ENCODE results near the gene TAGLN.
"Not testable (repeated sequence)": the region's sequence is repeated elsewhere in the genome, so short reads cannot be mapped to it uniquely, and the experiment has no call there.

Gene TAGLN

GRCh38 chr11:117195258-117195657 is 3.9 kb upstream of the TAGLN start:
- in situ Hi-C loops (cut with MboI; ENCODE audit: low sequenced_read_pairs) = no loop called here

- in situ Hi-C loops (cut with MboI; ENCODE audit: low sequenced_read_pairs) = no loop called here
These were observed 3.4 kb upstream of the TAGLN start for GRCh38 chr11:117195761-117196160.

DNA sequence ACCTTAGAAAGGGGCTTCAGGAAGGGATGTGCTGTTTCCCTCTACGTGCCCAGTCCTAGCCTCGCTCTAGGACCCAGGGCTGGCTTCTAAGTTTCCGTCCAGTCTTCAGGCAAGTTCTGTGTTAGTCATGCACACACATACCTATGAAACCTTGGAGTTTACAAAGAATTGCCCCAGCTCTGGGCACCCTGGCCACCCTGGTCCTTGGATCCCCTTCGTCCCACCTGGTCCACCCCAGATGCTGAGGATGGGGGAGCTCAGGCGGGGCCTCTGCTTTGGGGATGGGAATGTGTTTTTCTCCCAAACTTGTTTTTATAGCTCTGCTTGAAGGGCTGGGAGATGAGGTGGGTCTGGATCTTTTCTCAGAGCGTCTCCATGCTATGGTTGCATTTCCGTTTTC is 2.2 kb upstream of the TAGLN start:
- in situ Hi-C loops (cut with MboI; ENCODE audit: low sequenced_read_pairs) = no loop called here

DNA sequence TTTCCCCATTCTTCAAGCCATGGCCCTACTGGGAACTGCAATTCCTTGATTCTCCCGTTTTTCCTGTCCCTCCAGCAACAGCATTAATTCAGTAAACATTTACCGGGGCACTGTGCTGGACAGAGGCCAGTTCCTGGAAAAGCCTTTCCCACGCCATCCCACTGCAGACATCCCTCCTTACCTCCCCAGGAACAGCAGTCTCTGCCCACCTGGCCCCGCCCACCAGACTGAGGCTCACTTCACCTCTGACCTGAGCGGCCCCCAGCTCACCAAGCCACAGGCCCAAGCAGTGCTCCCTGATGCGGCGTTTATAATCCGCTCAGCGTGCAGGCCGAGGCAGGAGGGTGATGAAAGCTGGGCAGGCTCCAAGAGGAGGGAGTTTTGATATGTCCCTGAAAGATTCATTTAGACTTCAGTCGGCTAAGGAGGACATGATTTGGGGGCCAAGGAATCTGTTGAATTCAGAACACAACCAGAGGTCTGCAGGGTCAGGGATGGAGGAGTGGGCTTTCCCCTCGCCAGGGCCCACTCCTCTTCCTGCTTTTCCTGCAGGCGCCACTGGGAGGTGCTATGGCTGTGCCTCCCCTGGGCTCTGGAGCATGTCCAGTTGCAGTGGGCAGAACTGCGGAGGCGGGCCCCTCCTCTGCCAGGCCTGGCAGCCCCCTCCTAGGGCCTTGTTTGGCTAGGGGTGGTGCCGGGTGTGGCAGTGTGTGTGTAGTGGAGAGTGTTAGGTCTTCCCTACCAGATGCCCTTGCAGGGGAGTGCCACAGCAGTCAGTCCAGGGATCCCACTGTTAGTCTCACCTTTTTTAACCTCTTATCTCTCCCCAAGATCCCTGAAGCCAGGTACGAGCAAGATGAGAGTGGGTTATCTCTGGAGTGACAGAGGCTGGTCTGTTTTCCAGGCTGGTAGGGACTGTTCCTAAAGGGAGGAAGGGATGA is 1.4 kb upstream of the TAGLN start:
- in situ Hi-C loops (cut with MboI; ENCODE audit: low sequenced_read_pairs) = no loop called here

DNA sequence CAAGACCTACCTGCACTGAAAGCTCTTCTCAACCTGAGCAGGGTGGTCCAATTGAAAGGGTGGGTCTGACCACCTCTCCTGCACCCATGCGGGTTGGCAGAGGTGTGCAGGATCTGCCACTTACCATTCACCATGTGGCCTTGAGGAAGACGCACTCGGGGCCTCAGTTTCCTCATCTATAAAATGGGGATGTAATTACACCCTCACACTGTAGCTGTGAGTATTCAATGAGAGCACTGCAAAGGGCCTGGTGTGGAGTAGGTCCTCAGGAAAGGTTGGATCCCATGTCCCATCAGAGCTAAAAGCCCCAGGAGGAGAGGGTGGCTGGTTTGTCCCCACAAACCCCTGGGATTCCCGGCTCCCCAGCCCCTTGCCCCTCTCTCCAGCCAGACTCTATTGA is 557 bp upstream of the TAGLN start:
- in situ Hi-C loops (cut with MboI; ENCODE audit: low sequenced_read_pairs) = no loop called here

DNA sequence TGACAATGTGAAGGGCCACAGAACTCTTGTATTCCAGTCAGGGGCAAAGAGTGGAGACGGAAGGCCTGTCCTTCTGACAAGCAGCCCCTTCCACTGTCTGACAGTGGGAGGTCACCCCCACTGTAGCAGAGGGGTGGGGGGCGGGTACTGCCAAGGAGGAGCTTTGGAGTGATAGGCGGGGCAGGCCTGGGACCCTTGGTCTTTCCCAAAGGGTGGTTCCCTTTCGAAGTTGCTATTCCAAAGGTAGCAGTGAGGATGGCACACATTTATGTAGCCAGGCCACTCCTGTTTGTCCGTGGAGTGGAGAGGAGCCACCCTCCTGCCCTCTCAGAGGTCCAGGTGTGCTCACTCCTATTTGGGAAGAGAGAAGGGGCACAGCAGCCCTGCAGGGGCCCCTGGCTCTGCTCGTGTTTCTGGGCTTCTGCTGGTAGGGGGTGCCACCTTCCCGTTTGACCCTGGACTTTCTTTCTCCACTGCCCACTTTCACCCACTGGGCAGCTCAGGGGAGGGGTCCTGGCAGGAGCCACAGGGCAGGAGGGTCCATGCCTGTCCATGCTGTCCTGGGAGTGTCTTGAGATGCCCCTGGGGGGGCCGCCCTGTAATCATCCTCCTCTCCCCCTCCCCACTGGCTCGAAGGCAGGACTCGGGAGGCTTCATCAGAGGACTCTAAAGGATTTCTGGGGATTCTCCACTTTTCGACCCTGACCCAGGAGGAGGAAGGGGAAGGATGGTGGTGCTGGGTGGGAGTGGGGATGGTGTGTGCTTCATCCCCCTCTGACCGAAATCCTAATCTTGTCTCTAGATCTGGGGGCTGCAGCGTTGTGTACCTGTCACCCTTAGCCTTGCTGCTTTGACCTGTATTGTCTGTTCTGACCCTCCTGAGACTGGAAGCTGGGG is 994 bp downstream of the TAGLN start:
- in situ Hi-C loops (cut with MboI; ENCODE audit: low sequenced_read_pairs) = no loop called here

GRCh38 chr11:117200813-117201657 is 1.9 kb downstream of the TAGLN start:
- in situ Hi-C loops (cut with MboI; ENCODE audit: low sequenced_read_pairs) = no loop called here

GRCh38 chr11:117201658-117202305 is 2.6 kb downstream of the TAGLN start:
- in situ Hi-C loops (cut with MboI; ENCODE audit: low sequenced_read_pairs) = no loop called here

DNA sequence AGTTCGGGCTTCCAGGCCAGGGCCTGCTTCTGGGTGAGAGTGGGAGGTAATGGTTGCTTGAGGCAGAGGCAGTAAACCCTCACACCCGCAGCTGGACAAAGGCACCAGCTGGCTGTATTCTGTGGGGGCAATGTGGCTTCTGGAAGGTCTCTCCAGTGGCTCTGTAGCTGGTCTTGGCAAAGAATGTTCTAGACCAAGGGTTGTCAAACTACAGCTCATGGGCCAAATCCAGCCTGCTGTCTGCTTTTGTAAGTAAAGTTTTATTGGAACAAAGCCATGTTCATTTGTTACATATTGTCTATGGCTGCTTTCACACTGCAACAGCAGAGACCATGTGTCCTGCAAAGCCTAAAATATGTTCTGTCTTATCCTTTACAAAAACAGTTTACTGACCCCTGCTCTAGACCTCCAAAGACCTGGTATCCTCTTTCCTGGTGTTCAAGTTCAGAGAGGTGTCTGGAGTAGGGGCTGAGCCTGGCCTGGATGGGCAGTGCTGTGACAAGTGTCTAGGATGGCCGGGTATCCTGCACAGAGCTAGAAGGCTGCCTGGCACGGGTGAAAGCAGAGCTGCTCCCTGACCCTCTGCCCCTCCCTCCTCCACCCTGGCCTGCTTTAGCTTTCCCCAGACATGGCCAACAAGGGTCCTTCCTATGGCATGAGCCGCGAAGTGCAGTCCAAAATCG is 3.4 kb downstream of the TAGLN start:
- in situ Hi-C loops (cut with MboI; ENCODE audit: low sequenced_read_pairs) = no loop called here

GRCh38 chr11:117203069-117203407 is 3.9 kb downstream of the TAGLN start:
- in situ Hi-C loops (cut with MboI; ENCODE audit: low sequenced_read_pairs) = no loop called here

DNA sequence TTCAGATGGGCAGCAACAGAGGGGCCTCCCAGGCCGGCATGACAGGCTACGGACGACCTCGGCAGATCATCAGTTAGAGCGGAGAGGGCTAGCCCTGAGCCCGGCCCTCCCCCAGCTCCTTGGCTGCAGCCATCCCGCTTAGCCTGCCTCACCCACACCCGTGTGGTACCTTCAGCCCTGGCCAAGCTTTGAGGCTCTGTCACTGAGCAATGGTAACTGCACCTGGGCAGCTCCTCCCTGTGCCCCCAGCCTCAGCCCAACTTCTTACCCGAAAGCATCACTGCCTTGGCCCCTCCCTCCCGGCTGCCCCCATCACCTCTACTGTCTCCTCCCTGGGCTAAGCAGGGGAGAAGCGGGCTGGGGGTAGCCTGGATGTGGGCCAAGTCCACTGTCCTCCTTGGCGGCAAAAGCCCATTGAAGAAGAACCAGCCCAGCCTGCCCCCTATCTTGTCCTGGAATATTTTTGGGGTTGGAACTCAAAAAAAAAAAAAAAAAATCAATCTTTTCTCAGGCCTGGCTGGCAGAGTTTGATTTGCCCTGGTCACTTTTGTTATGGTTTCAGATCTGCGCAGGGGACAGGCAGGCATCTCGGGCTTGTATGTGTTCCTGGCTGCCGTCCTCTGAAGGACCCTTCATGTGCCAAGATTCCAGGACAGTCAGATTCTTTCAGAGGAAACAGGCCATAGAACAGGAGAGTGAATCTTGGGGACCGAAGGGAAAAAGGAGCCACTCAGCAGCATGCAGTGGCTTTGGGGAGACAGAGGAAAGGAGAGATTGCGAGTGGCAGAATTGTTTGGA is 5.3 kb downstream of the TAGLN start:
- in situ Hi-C loops (cut with MboI; ENCODE audit: low sequenced_read_pairs) = no loop called here

DNA sequence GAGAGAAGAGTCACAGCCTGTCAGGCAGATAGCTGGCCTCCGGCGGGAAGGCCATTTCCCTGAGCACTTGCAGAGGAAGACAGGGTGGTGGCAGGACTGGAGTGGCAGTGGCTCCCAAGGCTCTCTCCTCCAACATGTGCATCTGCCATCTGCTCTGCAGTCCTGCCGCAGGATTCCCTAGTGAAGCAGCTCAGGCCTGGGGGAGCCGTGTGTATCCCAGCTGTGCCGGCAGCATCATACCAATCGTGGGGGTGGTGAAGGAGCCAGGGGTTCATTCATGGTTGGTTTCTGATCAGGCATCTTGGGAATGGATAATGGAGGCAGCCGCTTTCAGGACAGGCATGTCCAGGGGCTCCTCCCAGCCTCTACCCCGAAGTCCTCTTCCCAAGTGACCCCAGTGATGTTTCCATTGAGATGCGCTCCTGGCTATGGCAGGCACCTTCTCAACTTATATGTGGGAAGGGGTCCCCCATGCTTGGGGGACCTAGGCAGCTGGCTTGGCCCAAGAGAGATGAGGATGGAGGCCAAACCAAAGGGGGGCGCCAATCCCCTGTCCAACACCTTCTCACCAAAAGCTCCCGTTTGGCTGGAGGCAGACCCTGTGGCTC is 6.1 kb downstream of the TAGLN start:
- in situ Hi-C loops (cut with MboI; ENCODE audit: low sequenced_read_pairs) = no loop called here

DNA sequence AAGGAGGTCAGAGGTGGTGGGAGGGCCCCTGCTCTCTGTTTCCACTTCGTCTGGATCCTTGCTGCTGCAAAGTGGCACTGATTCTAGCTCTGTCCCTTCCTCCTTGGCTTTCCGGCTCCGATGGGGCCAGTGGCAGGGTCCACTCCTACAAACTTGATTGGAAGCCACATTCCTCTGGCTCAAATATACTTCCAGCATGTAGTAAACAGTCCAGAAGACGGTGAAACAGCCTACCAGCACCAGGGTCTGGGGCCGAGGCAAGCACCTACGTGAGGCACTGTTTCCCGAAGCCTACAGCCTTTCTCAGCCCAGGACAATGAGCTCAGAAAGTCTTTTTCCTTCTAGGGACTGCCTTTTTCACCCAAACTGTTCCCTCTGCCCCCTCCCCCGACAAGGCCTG is 6.9 kb downstream of the TAGLN start:
- in situ Hi-C loops (cut with MboI; ENCODE audit: low sequenced_read_pairs) = not testable (repeated sequence)

DNA sequence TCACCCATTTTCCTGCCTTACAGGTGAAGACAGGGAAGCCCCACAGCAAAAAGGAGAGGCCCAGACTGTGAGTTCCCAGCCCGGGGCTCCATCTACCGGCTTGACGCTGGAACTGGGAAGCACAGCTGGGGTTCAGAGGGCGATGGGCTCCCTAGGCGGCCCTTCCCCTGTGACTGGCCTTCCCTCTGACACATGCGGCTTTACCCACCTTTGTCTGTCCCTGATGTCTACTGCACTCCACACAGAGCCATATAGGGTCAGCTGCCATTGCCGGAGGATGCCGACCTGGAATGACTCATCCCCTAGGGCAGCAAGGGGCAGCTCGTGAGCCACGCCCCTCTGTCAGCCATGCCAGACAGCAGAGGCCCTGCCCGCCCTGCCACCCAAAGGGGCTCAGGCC is 7.7 kb downstream of the TAGLN start:
- in situ Hi-C loops (cut with MboI; ENCODE audit: low sequenced_read_pairs) = not testable (repeated sequence)

- in situ Hi-C loops (cut with MboI; ENCODE audit: low sequenced_read_pairs) = not testable (repeated sequence)
These were observed 8.3 kb downstream of the TAGLN start for GRCh38 chr11:117207481-117207880.

GRCh38 chr11:117208710-117209109 is 9.5 kb downstream of the TAGLN start:
- in situ Hi-C loops (cut with MboI; ENCODE audit: low sequenced_read_pairs) = not testable (repeated sequence)

- in situ Hi-C loops (cut with MboI; ENCODE audit: low sequenced_read_pairs) = not testable (repeated sequence)
These were observed 10.4 kb downstream of the TAGLN start for GRCh38 chr11:117209351-117210125.

DNA sequence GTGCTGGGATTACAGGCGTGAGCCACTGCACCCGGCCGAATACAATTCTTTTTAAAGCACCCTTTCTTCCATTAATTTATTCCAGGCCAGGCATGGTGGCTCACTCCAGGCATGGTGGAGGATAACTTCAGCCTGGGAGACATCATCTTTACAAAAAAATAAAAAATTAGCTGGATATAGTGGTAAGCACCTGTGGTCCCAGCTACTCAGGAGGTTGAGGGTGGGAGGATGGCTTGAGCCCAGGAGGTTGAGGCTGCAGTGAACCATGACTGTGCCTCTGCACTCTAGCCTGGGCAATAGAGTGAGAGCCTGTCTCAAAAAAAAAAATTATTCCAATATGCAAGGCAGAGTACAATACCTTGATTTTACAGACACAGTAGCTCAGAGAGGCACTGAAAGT is 11.4 kb downstream of the TAGLN start:
- in situ Hi-C loops (cut with MboI; ENCODE audit: low sequenced_read_pairs) = no loop called here

All from HL-60/S4 (cell line).